Measurements from ENCODE around the gene SNORC. TPM values are rescaled to one million over a fixed set of nuclear protein-coding genes. Genes with fewer than 3 reads are reported as not detected.

Gene SNORC
- total and polyA plus RNA-seq, 12 donors = 0.35 to 12.5 (median 2.1) TPM; not detected in 1

- H3K27ac ChIP-seq = no peak overlapping the region
- H3K4me3 ChIP-seq = no peak overlapping the region
- H3K27me3 ChIP-seq = no peaks in the 10 kb centered on the region
- intact Hi-C loops (cut with DNase I) = no loop called here
- TF ChIP-seq POLR2A (IDR thresholded peaks at IDR 0.05) (no peak), CTCF (IDR thresholded peaks at IDR 0.05) (no peak)
- peaks cover 0 to 40% of the 10 kb centered on the region in 2 donors for H3K36me3 ChIP-seq (replicated peaks in 1 of 2)
- DNase-seq = peak in 1 of 7 donors; percentile 18
- no peaks in the 10 kb centered on the region for H3K4me1 ChIP-seq (replicated peaks in 1 of 2)
- 90 to 93% (median 92%) methylated on average over 9 of the region's 9 CpGs for WGBS, 4 donors
- H3K9me3 ChIP-seq (replicated peaks in 1 of 3) = no peaks in the 10 kb centered on the region
These were observed 9.3 kb upstream of the SNORC start for GRCh38 chr2:232860593-232861241.

- 95 to 98% (median 97%) methylated on average over 5 of the region's 5 CpGs for WGBS, 4 donors
- peaks cover 0 to 34% of the 10 kb centered on the region in 2 donors for H3K36me3 ChIP-seq (replicated peaks in 1 of 2)
These were observed 8.7 kb upstream of the SNORC start for GRCh38 chr2:232861353-232861752.

GRCh38 chr2:232863996-232864395 lies 6.1 kb upstream of the SNORC start:
- Histone ChIP-seq H3K4me1 (replicated peaks in 1 of 2) (no peaks in the 10 kb centered on the region), H3K27ac (no peak overlapping the region), H3K9me3 (replicated peaks in 1 of 3) (no peaks in the 10 kb centered on the region), H3K36me3 (replicated peaks in 1 of 2) (peaks cover 0 to 7% of the 10 kb centered on the region in 2 donors), H3K27me3 (no peaks in the 10 kb centered on the region), H3K4me3 (no peak overlapping the region)
- no peak for TF ChIP-seq CTCF (IDR thresholded peaks at IDR 0.05)
- TF ChIP-seq POLR2A (IDR thresholded peaks at IDR 0.05) = no peak
- WGBS, 4 donors = 90 to 95% (median 90%) methylated on average over 2 of the region's 2 CpGs
- intact Hi-C loops (cut with DNase I) = no loop called here
- peak in 1 of 7 donors; percentile 30 for DNase-seq

More at GRCh38 chr2:232861353-232861752, 8.7 kb upstream of the SNORC start:
- no peak overlapping the region for H3K4me3 ChIP-seq
- intact Hi-C loops (cut with DNase I) = no loop called here
- H3K9me3 ChIP-seq (replicated peaks in 1 of 3) = no peaks in the 10 kb centered on the region
- DNase-seq = peak in 1 of 7 donors; percentile 36
- no peak for TF ChIP-seq POLR2A (IDR thresholded peaks at IDR 0.05)
- TF ChIP-seq CTCF (IDR thresholded peaks at IDR 0.05) = no peak
- no peaks in the 10 kb centered on the region for H3K27me3 ChIP-seq
- H3K4me1 ChIP-seq (replicated peaks in 1 of 2) = no peaks in the 10 kb centered on the region
- H3K27ac ChIP-seq = no peak overlapping the region

GRCh38 chr2:232865165-232865564 lies 4.9 kb upstream of the SNORC start:
- H3K27ac ChIP-seq = no peak overlapping the region
- DNase-seq = no peak
- H3K4me3 ChIP-seq = no peak overlapping the region
- intact Hi-C loops (cut with DNase I) = no loop called here
- 97 to 100% (median 100%) methylated on average over 1 of the region's 1 CpG for WGBS, 4 donors
- H3K27me3 ChIP-seq = no peaks in the 10 kb centered on the region
- H3K4me1 ChIP-seq (replicated peaks in 1 of 2) = no peaks in the 10 kb centered on the region
- no peaks in the 10 kb centered on the region for H3K36me3 ChIP-seq (replicated peaks in 1 of 2)
- no peaks in the 10 kb centered on the region for H3K9me3 ChIP-seq (replicated peaks in 1 of 3)
- no peak for TF ChIP-seq POLR2A (IDR thresholded peaks at IDR 0.05)
- TF ChIP-seq CTCF (IDR thresholded peaks at IDR 0.05) = no peak

All from adrenal gland (tissue), 12 donors.